Measurements from ENCODE around the gene SUFU. TPM values are rescaled to one million over a fixed set of nuclear protein-coding genes. Genes with fewer than 3 reads are reported as not detected.

SUFU gene
- total and polyA plus RNA-seq, 2 of the 8 experiments (the other 6 are each of a cell fraction or from before 2014, with no cell fraction given) = 7.0 to 10.8 TPM

DNA sequence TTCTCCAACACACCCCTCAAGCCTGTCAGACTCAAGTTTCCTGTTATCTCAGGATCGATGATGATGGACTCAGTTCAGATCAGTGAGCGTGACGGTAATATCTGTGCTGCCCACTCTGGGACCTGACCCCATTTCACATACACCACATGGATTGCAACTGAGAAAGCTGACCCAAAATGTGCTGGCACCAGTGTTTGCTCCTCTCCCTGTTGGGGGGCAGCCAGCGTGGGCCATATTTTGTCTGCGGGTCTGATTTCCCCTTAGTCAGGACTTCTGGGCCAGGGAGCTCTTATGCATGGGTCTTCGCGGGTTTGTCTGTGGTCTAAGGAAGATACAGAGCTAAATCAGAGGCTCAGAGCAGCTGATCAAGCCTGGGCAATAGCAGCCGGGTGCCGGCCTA lies 97.9 kb downstream of the SUFU start:
- Histone ChIP-seq H3K23ac (ENCODE audit: insufficient read length) (no peak overlapping the region), H2AFZ (ENCODE audit: low read length) (no peak overlapping the region), H2BK15ac (ENCODE audit: low read length) (no peak overlapping the region), H2BK5ac (ENCODE audit: low read depth, low read length) (no peak overlapping the region), H3K79me2 (ENCODE audit: control insufficient read depth in 1 of 2, insufficient read depth in 2 of 2, low read length in 2 of 2) (no peaks in the 10 kb centered on the region), H4K91ac (replicated peaks; ENCODE audit: insufficient read length, low read length) (no peak overlapping the region), H3K18ac (ENCODE audit: extremely low read depth, low read length) (no peak overlapping the region), H3K23me2 (ENCODE audit: low read depth, low read length) (no peaks in the 10 kb centered on the region), H4K5ac (ENCODE audit: insufficient read length, low read depth, low read length) (no peak overlapping the region), H3K14ac (ENCODE audit: insufficient read length) (no peak overlapping the region), H3K27me3 (replicated peaks in 1 of 4; ENCODE audit: control insufficient read depth in 3 of 4, extremely low read depth in 1 of 4, insufficient read depth in 3 of 4, low read length in 3 of 4) (no peaks in the 10 kb centered on the region), H4K8ac (ENCODE audit: extremely low read depth, insufficient read depth, low read length) (no peak overlapping the region), H3K27ac (ENCODE audit: low read depth, low read length) (no peak overlapping the region), H3K4me2 (ENCODE audit: insufficient read depth in 1 of 2, low read depth in 2 of 2, low read length in 2 of 2) (no peak overlapping the region), H2BK20ac (ENCODE audit: low read length) (no peak overlapping the region), H3K9me3 (ENCODE audit: insufficient read depth in 2 of 2, low read depth in 1 of 2, low read length in 1 of 2) (no peaks in the 10 kb centered on the region), H3K36me3 (ENCODE audit: control insufficient read depth in 2 of 4, insufficient read depth in 4 of 4, low read length in 3 of 4) (no peaks in the 10 kb centered on the region), H3K56ac (replicated peaks; ENCODE audit: insufficient read length, low read depth, low read length) (no peak overlapping the region), H3K4me3 (ENCODE audit: extremely low read depth in 1 of 4, insufficient read depth in 2 of 4, low read depth in 3 of 4, low read length in 4 of 4) (no peak overlapping the region), H3K4ac (replicated peaks; ENCODE audit: insufficient read length, low read depth, low read length) (no peak overlapping the region), H2BK12ac (ENCODE audit: low read depth, low read length) (no peak overlapping the region), H3K4me1 (replicated peaks in 1 of 4; ENCODE audit: control insufficient read depth in 3 of 4, insufficient read depth in 4 of 4, low read length in 3 of 4) (no peaks in the 10 kb centered on the region), H2BK120ac (replicated peaks; ENCODE audit: low read depth, low read length) (no peak overlapping the region), H3K79me1 (ENCODE audit: low read depth, low read length) (no peaks in the 10 kb centered on the region), H2AK5ac (ENCODE audit: low read depth, low read length) (no peak overlapping the region), H4K20me1 (replicated peaks in 1 of 2; ENCODE audit: control insufficient read depth in 1 of 2, insufficient read depth in 2 of 2, low read length in 2 of 2) (peaks cover 0 to 1% of the 10 kb centered on the region in 2 experiments), H3K9ac (replicated peaks in 1 of 4; ENCODE audit: extremely low read depth in 1 of 4, low read depth in 3 of 4, low read length in 3 of 4) (no peak overlapping the region)
- CTCF ChIA-PET (ENCODE audit: partially characterized antibody) = interaction anchor here (0.7 to 2.3 kb wide), 9 partner anchors 9 to 188 kb away, joined by 3 to 10 read pairs (median 4); no protein-coding TSS in a partner anchor
- no peak for DNase-seq (ENCODE audit: low read depth in 1 of 2, low spot score in 2 of 2)
- no peak for FAIRE-seq
- 97% methylated on average over 9 of the region's 9 CpGs; no CpG with 5 or more reads in 1 of the 2 experiments for WGBS, 2 experiments (ENCODE audit: extremely low coverage in 1 of 2, insufficient coverage in 1 of 2, insufficient read length in 1 of 2, insufficient replicate concordance in 2 of 2, low coverage in 1 of 2, low lambda C conversion rate in 2 of 2, missing lambda C conversion rate in 1 of 2)
- POLR2A ChIA-PET (ENCODE audit: partially characterized antibody) = interaction anchor here (0.6 to 0.8 kb wide), 2 partner anchors 52 to 145 kb away, joined by 3 to 4 read pairs; no protein-coding TSS in a partner anchor
- TF ChIP-seq GTF2F1 (IDR thresholded peaks at IDR 0.05; ENCODE audit: borderline replicate concordance, low read depth, low read length) (no peak), JUN (IDR thresholded peaks at IDR 0.05; ENCODE audit: low read depth, low read length) (no peak), SIX5 (IDR thresholded peaks at IDR 0.05; ENCODE audit: low read depth, low read length) (no peak), KDM4A (IDR thresholded peaks at IDR 0.05; ENCODE audit: low read depth, low read length, severe bottlenecking) (no peak), SP1 (IDR thresholded peaks at IDR 0.05; ENCODE audit: low read depth, low read length) (no peak), TEAD4 (IDR thresholded peaks at IDR 0.05; ENCODE audit: low read depth, low read length) (no peak), EGR1 (IDR thresholded peaks at IDR 0.05; ENCODE audit: borderline replicate concordance, low read depth, low read length) (no peak), SUZ12 (IDR thresholded peaks at IDR 0.05; ENCODE audit: low read length) (no peak), RBBP5 (IDR thresholded peaks at IDR 0.05; ENCODE audit: borderline replicate concordance, low read depth, low read length) (no peak), SP4 (IDR thresholded peaks at IDR 0.05; ENCODE audit: low read length) (no peak), YY1 (IDR thresholded peaks at IDR 0.05; ENCODE audit: low read depth, low read length) (no peak), TCF12 (IDR thresholded peaks at IDR 0.05; ENCODE audit: low read depth, low read length) (no peak), TAF7 (optimal IDR thresholded peaks at IDR 0.05; ENCODE audit: borderline replicate concordance, low read depth, low read length) (no peak)

All from H1 (cell line).